Kidney (tissue), 14 donors: Measurements from ENCODE around the gene ABHD6. TPM values are rescaled to one million over a fixed set of nuclear protein-coding genes. Genes with fewer than 3 reads are reported as not detected.
A peak's percentile ranks its signal among the peaks of the same experiment; 100 is the strongest.

Source experiments
- DNase-seq, 5 donors: peaks; one replicate each; pipeline ENCODE4 v3.0.0-alpha.2; 2013 to 2020
- FAIRE-seq: peaks from 2 replicates; lab custom pipeline; 2012; peaks lifted over from hg19 to GRCh38; lab: Jason Lieb, UNC
- H3K27ac ChIP-seq, 2 donors: one replicate each; pipeline ENCODE4 v1.7.0; 2013; ENCODE audit warnings: low read depth in 2 of 2, low read length in 2 of 2, inconsistent platforms in 1 of 2
- H3K27me3 ChIP-seq: one replicate; pipeline ENCODE4 v1.7.1; 2013; ENCODE audit warnings: low read length, inconsistent platforms; ENCODE audit not compliant: control insufficient read depth, insufficient read depth
- H3K36me3 ChIP-seq, 3 donors: one replicate each; pipeline versions ENCODE4 v1.7.0 to v1.7.1; 2013; ENCODE audit warnings: low read length in 3 of 3, control low read depth in 1 of 3, inconsistent platforms in 1 of 3; ENCODE audit not compliant: insufficient read depth in 3 of 3, control insufficient read depth in 2 of 3
- H3K4me1 ChIP-seq, 3 donors: one replicate each; pipeline versions ENCODE4 v1.7.0 to v1.7.1; 2013; ENCODE audit warnings: low read length in 3 of 3, inconsistent platforms in 1 of 3, low read depth in 1 of 3; ENCODE audit not compliant: control insufficient read depth in 2 of 3, insufficient read depth in 2 of 3
- H3K4me3 ChIP-seq, 3 donors: one replicate each; pipeline versions ENCODE4 v1.7.0 to v1.8.1; 2013; ENCODE audit warnings: low read length in 3 of 3, control low read depth in 1 of 3, inconsistent platforms in 1 of 3
- H3K9ac ChIP-seq, 3 donors: one replicate each; pipeline versions ENCODE4 v1.7.0 to v1.7.1; 2013; ENCODE audit warnings: low read length in 3 of 3, control low read depth in 1 of 3, inconsistent platforms in 1 of 3
- H3K9me3 ChIP-seq, 3 donors: one replicate each; pipeline versions ENCODE4 v1.7.0 to v1.7.1; 2013; ENCODE audit warnings: low read length in 3 of 3, control low read depth in 1 of 3, inconsistent platforms in 1 of 3; ENCODE audit not compliant: control insufficient read depth in 2 of 3, insufficient read depth in 1 of 3
- intact Hi-C: fragments of 100-400 bp; cut with DNase I; formaldehyde crosslinking; loops from one replicate; pipeline ENCODE4 v1.11.1; 2022
- polyA plus RNA-seq: library from polyadenylated mRNA; stranded (reverse); fragments of 350-450 nt; fragmentation: Illumina TruSeq; extraction: RNeasy Lipid Tissue Mini Kit (QIAGEN cat#74804); gene quantifications from one replicate; pipeline ENCODE4 v1.2.3, GENCODE V29; 2014; ENCODE audit warnings: low read depth, low replicate concordance; ENCODE audit not compliant: insufficient read depth
- total RNA-seq: library from RNA; stranded (reverse); fragmentation: NEBNext Ultra II Directional; extraction: Animal tissue kit (Norgen Biotek cat#: 25700); gene quantifications from one replicate; pipeline ENCODE4 v1.2.1, GENCODE V29; 2021
- TF ChIP-seq, protein P1 (sequence below): IDR thresholded peaks from 3 replicates; pipeline ENCODE4 v1.5.1; 2012; ENCODE audit warnings: mild to moderate bottlenecking, moderate library complexity, borderline replicate concordance; ENCODE audit not compliant: insufficient read depth; ENCODE audit errors: extremely low read depth
- donor health status: control.
- donor health status: control.
- donor health status: control.
- donor health status: control.
- donor health status: control.
- donor health status: DM: yes; HTN: yes; CAD: no.
- donor health status: Normal renal cell carcinoma (clear cell type).

Gene ABHD6
- total and polyA plus RNA-seq, 2 donors from 2014 or later = 10.2 to 21.4 TPM

- no peak for FAIRE-seq
- intact Hi-C loops = no loop called here
- H3K36me3 ChIP-seq = no peaks in the 10 kb centered on the region
These were observed 60.6 kb downstream of the ABHD6 start for GRCh38 chr3:58298190-58298589.

GRCh38 chr3:58299075-58299474 lies 61.5 kb downstream of the ABHD6 start:
- Histone ChIP-seq H3K9ac (no peak overlapping the region), H3K27ac (no peak overlapping the region), H3K4me1 (peaks cover 0 to 9% (median 6%) of the 10 kb centered on the region in 3 donors), H3K9me3 (no peaks in the 10 kb centered on the region), H3K4me3 (no peak overlapping the region), H3K27me3 (no peaks in the 10 kb centered on the region), H3K36me3 (no peaks in the 10 kb centered on the region)
- DNase-seq (no peak), FAIRE-seq (no peak)
- intact Hi-C loops = no loop called here
- TF ChIP-seq, protein P1, sequence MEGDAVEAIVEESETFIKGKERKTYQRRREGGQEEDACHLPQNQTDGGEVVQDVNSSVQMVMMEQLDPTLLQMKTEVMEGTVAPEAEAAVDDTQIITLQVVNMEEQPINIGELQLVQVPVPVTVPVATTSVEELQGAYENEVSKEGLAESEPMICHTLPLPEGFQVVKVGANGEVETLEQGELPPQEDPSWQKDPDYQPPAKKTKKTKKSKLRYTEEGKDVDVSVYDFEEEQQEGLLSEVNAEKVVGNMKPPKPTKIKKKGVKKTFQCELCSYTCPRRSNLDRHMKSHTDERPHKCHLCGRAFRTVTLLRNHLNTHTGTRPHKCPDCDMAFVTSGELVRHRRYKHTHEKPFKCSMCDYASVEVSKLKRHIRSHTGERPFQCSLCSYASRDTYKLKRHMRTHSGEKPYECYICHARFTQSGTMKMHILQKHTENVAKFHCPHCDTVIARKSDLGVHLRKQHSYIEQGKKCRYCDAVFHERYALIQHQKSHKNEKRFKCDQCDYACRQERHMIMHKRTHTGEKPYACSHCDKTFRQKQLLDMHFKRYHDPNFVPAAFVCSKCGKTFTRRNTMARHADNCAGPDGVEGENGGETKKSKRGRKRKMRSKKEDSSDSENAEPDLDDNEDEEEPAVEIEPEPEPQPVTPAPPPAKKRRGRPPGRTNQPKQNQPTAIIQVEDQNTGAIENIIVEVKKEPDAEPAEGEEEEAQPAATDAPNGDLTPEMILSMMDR = no peak

More at GRCh38 chr3:58298190-58298589, 60.6 kb downstream of the ABHD6 start:
- H3K27ac ChIP-seq = no peak overlapping the region
- TF ChIP-seq, protein P1 = no peak
- H3K9me3 ChIP-seq = no peaks in the 10 kb centered on the region
- no peaks in the 10 kb centered on the region for H3K27me3 ChIP-seq
- peaks cover 0 to 9% (median 6%) of the 10 kb centered on the region in 3 donors for H3K4me1 ChIP-seq
- no peak overlapping the region for H3K9ac ChIP-seq
- no peak overlapping the region for H3K4me3 ChIP-seq
- DNase-seq = no peak

- DNase-seq (peak in 2 of 5 donors; percentile 41 to 70), FAIRE-seq (peak; percentile 55)
- no peak overlapping the region for H3K4me3 ChIP-seq
- peaks cover 0 to 9% (median 6%) of the 10 kb centered on the region in 3 donors for H3K4me1 ChIP-seq
- no peak overlapping the region for H3K9ac ChIP-seq
- H3K9me3 ChIP-seq = no peaks in the 10 kb centered on the region
- no peaks in the 10 kb centered on the region for H3K27me3 ChIP-seq
- no peaks in the 10 kb centered on the region for H3K36me3 ChIP-seq
- TF ChIP-seq, protein P1 = no peak
- intact Hi-C loops = loop anchor here (5.0 kb wide), 1 partner anchor 113 kb away; no protein-coding TSS in a partner anchor
- no peak overlapping the region for H3K27ac ChIP-seq
These were observed 62.4 kb downstream of the ABHD6 start for GRCh38 chr3:58299839-58300516.
